ENCODE data around the gene KPNB1.

The KPNB1 gene

DNA sequence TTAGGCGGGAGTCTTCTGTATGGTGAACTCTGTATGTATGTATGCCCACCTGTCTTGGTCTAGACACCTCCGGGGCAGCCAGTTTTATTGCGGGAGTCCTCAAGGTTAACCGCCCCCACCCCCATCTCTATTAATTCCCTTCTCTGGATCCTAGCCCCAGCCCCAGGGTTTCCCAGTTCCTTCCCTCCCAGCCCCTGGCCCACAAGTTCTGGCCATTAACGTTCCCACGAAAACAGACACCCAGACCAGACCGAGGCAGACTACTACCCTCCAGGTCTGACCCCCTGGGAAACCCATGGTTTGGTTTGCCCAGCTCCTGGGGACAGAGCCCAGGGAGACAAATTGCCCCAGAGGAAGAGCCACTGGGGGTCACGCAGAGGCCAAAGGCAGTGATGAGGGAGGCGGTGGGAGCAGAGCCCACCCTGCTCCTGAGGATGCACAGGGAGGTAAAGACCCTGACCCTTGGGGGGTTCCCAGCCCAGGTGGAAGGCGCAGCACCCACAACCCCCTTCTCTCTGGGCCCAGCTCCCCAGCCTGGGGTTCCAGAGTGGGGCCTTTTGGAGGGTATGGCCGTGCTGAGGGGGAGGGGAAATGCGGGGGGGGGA lies 52.8 kb downstream of the KPNB1 start:
- no peak overlapping the region for H2AFZ ChIP-seq (ENCODE audit: low read depth)
- H3K27ac ChIP-seq = no peak overlapping the region
- H3K9ac ChIP-seq = no peak overlapping the region
- peaks cover 29% of the 10 kb centered on the region for H3K4me1 ChIP-seq (ENCODE audit: low read depth, poor library complexity, severe bottlenecking)
- no peaks in the 10 kb centered on the region for H3K36me3 ChIP-seq (ENCODE audit: insufficient read depth)
- H3K4me2 ChIP-seq = no peak overlapping the region
- no peak overlapping the region for H3K4me3 ChIP-seq (IDR thresholded peaks at IDR 0.05; ENCODE audit: insufficient read depth, low read depth, low read length)
- no peaks in the 10 kb centered on the region for H3K27me3 ChIP-seq (ENCODE audit: insufficient read depth, low read depth)
- H3K79me2 ChIP-seq (ENCODE audit: insufficient read depth, low read depth) = no peaks in the 10 kb centered on the region
- TF ChIP-seq, protein P1, sequence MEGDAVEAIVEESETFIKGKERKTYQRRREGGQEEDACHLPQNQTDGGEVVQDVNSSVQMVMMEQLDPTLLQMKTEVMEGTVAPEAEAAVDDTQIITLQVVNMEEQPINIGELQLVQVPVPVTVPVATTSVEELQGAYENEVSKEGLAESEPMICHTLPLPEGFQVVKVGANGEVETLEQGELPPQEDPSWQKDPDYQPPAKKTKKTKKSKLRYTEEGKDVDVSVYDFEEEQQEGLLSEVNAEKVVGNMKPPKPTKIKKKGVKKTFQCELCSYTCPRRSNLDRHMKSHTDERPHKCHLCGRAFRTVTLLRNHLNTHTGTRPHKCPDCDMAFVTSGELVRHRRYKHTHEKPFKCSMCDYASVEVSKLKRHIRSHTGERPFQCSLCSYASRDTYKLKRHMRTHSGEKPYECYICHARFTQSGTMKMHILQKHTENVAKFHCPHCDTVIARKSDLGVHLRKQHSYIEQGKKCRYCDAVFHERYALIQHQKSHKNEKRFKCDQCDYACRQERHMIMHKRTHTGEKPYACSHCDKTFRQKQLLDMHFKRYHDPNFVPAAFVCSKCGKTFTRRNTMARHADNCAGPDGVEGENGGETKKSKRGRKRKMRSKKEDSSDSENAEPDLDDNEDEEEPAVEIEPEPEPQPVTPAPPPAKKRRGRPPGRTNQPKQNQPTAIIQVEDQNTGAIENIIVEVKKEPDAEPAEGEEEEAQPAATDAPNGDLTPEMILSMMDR (conservative IDR thresholded peaks at IDR 0.05; ENCODE audit: low read depth, low read length) = no peak
- no peaks in the 10 kb centered on the region for H4K20me1 ChIP-seq (ENCODE audit: insufficient read depth)

DNA sequence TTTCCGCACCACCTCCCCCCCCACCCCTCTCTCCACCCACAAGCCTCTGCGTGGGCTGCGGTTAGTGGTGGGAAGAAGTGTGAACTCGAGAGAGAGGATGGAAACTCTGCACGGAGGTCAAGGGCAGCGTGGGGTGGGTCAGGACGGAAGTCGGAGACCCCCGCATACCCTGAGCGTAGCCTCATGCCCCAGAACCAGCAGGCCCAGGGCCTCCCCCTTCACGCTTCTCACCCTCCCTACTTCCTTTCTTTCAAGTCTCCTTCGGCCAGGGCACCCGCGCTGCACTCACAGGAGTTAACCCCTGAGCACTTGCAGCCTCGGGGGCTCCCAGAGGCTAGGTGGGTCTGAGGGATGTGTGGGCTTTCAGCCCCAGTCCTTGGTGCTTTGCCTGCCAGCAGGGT lies 53.5 kb downstream of the KPNB1 start:
- Histone ChIP-seq H3K36me3 (ENCODE audit: insufficient read depth) (no peaks in the 10 kb centered on the region), H4K20me1 (ENCODE audit: insufficient read depth) (no peaks in the 10 kb centered on the region), H3K27me3 (ENCODE audit: insufficient read depth, low read depth) (no peaks in the 10 kb centered on the region), H3K79me2 (ENCODE audit: insufficient read depth, low read depth) (no peaks in the 10 kb centered on the region), H3K4me2 (no peak overlapping the region), H3K4me1 (ENCODE audit: low read depth, poor library complexity, severe bottlenecking) (peaks cover 34% of the 10 kb centered on the region), H3K9ac (no peak overlapping the region), H3K4me3 (IDR thresholded peaks at IDR 0.05; ENCODE audit: insufficient read depth, low read depth, low read length) (no peak overlapping the region), H2AFZ (ENCODE audit: low read depth) (no peak overlapping the region), H3K27ac (no peak overlapping the region)
- TF ChIP-seq, protein P1 (conservative IDR thresholded peaks at IDR 0.05; ENCODE audit: low read depth, low read length) = no peak

DNA sequence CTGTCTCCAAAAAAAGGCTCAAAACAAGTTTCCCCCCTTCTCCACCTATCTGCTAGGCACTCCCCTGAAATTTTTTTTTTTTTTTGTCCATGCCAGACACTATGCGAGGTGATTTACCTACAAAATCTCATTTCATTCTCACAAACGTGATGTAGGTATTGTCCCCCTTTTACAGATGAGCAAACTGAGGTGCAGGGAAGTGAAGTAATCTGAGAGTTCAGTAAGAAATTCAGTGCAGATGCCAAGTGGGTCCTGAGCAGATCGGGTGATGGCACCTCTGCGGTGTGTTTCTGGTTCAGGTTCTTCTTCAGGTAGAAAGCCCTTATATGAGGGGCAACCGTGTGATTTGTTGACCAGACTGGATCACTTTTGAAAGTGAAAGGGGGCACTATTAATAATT lies 54.0 kb downstream of the KPNB1 start:
- no peak overlapping the region for H2AFZ ChIP-seq (ENCODE audit: low read depth)
- no peaks in the 10 kb centered on the region for H3K36me3 ChIP-seq (ENCODE audit: insufficient read depth)
- TF ChIP-seq, protein P1 (conservative IDR thresholded peaks at IDR 0.05; ENCODE audit: low read depth, low read length) = no peak
- H3K27me3 ChIP-seq (ENCODE audit: insufficient read depth, low read depth) = no peaks in the 10 kb centered on the region
- no peak overlapping the region for H3K27ac ChIP-seq
- H3K79me2 ChIP-seq (ENCODE audit: insufficient read depth, low read depth) = no peaks in the 10 kb centered on the region
- H3K4me3 ChIP-seq (IDR thresholded peaks at IDR 0.05; ENCODE audit: insufficient read depth, low read depth, low read length) = no peak overlapping the region
- no peaks in the 10 kb centered on the region for H4K20me1 ChIP-seq (ENCODE audit: insufficient read depth)
- peaks cover 29% of the 10 kb centered on the region for H3K4me1 ChIP-seq (ENCODE audit: low read depth, poor library complexity, severe bottlenecking)
- no peak overlapping the region for H3K9ac ChIP-seq
- H3K4me2 ChIP-seq = no peak overlapping the region

GRCh38 chr17:47704116-47704515 lies 54.4 kb downstream of the KPNB1 start:
- Histone ChIP-seq H2AFZ (ENCODE audit: low read depth) (no peak overlapping the region), H3K9ac (no peak overlapping the region), H3K27ac (no peak overlapping the region), H3K79me2 (ENCODE audit: insufficient read depth, low read depth) (no peaks in the 10 kb centered on the region), H3K4me3 (IDR thresholded peaks at IDR 0.05; ENCODE audit: insufficient read depth, low read depth, low read length) (no peak overlapping the region), H3K36me3 (ENCODE audit: insufficient read depth) (no peaks in the 10 kb centered on the region), H3K4me2 (no peak overlapping the region), H3K4me1 (ENCODE audit: low read depth, poor library complexity, severe bottlenecking) (peaks cover 28% of the 10 kb centered on the region), H4K20me1 (ENCODE audit: insufficient read depth) (no peaks in the 10 kb centered on the region), H3K27me3 (ENCODE audit: insufficient read depth, low read depth) (no peaks in the 10 kb centered on the region)
- TF ChIP-seq, protein P1 (conservative IDR thresholded peaks at IDR 0.05; ENCODE audit: low read depth, low read length) = no peak

Data from KMS-11 (cell line).